NCI-H2227 (cell line): Measurements from ENCODE around the gene SLA2.
"Not testable (repeated sequence)": the region's sequence is repeated elsewhere in the genome, so short reads cannot be mapped to it uniquely, and the experiment has no call there.

Experiments used
- DNase-seq: peaks from one replicate; lab custom pipeline; 2025; ENCODE audit not compliant: unreplicated experiment; lab: John Stamatoyannopoulos, UW

The SLA2 gene

DNA sequence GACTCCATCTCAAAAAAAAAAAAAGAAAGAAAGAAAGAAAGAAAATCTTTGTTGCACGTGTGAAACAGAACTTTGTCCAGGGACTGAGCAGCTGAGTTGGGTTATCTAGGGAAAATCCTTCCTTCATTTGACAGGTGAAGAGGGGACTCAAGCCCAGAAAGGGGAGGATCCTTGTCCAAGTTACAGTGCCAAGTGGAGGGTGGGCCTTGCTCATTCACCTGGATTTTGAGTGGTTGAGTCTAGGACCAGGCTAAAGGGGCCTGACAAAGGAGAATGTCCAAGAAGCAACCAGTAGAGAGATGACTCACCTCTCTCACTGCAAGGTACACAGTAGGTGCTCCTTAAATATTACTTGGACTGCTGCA, 69.9 kb downstream of the SLA2 start:
- DNase-seq, result no peak

GRCh38 chr20:36574366-36575135, 71.4 kb downstream of the SLA2 start:
- DNase-seq, result peak; percentile 30

GRCh38 chr20:36573798-36574365, 72.1 kb downstream of the SLA2 start:
- no peak for DNase-seq

DNA sequence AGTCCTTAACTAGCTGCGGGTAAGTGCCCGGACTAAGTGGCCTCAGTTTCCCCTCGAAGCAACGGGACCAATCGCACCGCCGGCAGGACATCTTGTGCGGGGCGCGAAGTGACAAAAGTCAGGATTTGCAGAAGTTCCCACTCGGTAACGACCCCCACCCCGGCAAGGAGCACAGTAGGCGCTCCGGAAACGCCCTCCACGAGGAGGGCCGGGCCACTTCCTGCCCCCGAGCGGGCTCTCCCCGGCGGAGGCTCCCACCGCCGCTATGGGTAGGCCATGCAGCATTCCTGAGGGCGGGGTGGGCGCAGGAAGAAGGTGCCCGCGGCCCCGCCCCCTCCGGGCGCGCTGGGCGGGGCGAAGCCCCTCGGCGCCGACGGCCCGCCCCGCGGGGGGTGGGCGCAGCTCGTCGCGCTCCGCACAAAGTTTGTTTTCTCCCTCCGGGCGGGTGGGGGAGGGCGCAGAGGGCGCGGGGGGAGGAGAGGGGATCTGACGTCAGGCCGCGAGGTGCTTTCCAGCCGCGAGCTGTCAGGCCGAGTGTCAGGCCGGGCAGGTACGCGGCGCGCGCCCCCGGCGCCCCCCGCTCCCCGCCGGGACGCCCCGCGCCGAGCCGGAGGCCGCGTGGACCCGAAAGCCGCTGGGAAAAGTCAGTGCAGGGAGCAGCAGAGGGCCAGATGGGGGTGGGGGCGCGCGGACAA, 72.7 kb downstream of the SLA2 start, which contains the start of gene TGIF2:
TSS of gene TGIF2 (plus strand) at position 495 of the 695 bp plus-strand sequence. CDS start 5,178 bp downstream, outside the sequence.
- peak; percentile 70 for DNase-seq

DNA sequence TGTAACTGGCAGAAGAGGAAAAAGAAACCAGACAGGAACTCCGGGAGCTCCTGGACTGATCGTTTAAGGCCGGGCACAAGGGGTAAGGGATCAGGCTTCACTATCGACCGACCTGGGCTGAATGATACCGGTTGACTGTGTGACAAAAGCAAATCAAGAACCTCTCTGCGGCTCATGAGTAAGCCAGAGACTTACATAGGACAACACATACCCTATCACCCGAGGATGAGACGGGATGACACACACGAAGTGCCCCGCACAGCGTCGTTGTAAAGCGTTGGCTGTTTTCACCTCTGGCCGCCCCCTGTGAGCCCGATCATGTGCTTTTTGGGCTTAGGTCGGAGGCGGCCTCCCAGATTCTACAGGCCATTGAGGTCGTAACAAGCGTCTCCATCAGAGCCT, 73.3 kb downstream of the SLA2 start:
- no peak for DNase-seq

DNA sequence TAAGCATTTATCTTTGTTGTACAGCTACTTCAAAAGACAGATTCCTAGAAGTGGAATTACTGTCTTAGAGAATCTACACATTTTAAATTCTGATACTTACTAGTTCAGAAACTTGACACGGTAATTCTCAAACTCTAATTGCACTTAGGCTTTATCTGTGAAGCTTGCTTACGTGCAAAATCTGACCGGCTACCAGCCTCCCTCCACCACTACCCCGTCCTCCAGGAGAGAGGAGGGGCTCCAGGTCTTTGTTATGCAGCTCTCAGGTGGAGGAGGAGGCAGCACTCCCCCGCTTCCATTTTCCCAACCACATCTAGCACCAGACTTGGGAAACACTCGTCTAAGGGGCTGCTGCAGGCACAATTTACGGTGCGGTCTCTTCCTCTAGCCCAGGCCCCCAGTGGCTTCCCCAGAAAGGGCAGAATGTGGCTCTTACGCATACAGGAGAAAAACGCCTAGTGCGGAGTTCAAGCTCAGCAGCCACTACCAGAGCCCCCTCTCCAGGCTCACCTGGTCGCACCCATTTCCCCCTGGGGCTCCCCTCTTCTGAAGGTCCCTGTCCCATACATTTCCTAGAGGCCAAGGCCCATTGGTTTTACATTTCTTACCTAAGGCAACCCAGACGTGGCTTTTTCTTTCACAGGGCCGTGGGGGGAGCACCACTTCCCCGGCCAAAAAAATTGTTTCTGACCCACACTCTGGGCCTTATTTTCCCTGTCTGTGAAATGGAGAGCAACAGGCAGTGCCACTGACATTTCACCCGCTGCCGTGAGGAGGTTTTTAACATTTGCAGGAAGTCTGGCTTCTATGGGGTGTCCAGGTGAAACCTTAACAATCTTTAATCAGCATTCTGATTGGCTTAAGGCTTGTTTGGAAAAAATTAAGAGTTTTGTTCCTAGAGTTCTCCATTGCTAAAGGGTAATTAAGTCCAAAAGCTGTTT, 74.2 kb downstream of the SLA2 start:
- DNase-seq, result peak; percentile 54

DNA sequence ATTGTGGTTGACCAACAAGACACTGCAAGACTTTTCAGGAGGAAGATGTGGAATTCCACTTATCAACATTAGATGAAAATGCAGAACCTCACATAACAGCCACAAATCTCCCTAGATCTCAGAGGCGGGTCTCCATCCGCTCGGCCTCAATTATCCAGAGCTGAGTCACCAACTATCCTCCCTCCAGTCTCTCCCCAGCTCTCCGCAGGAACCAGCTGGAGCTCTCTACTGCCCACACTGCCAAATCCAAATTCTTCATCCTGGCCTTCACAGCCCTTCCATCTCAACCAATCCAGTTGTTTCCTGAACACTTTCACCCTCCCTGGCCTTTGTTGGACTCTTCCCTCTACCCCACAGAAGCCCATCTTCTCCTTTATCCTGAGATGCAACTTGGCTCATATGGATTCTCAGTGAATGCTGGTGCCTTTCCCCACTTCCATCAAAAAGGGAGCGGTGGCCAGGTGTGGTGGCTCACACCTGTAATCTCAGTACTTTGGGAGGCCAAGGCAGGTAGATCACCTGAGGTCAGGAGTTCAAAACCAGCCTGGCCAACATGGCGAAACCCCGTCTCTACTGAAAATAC, 76.1 kb downstream of the SLA2 start:
- no peak for DNase-seq

DNA sequence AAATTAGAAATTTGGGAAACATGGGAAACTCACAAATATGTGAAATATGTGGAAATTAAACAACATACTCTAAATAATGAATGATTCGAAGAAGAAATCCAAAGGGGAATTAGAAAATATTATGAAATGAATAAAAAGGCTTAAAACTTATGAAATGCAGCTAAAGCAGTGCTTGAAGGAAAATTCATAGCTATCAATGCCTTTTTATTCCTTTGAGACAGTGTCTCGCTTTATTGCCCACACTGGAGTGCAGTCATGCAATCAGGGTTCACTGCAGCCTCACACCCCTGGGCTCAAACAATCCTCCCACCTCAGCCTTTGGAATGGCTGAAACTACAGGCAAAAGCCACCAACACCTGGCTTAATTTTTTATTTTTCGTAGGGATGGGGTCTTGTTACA, 80.5 kb downstream of the SLA2 start:
- no peak for DNase-seq

GRCh38 chr20:36564726-36565121, 81.3 kb downstream of the SLA2 start:
- not testable (repeated sequence) for DNase-seq

DNA sequence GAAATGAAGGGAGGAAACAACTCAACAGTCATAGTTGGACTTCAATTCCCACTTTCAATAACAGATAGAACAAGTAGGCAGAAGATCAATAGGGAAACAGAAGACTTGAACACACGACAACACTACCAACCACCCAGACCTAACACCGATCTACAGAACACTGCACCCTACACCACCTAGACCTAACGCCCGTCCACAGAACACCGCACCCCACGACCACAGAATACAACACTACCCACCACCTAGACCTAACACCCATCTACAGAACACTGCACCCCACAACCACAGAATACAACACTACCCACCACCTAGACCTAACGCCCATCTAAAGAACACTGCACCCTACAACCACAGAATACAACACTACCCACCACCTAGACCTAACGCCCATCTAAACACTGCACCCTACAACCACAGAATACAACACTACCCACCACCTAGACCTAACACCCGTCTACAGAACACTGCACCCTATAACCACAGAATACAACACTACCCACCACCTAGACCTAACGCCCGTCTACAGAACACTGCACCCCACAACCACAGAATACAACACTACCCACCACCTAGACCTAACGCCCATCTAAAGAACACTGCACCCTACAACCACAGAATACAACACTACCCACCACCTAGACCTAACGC, 81.8 kb downstream of the SLA2 start:
- DNase-seq, result not testable (repeated sequence)

GRCh38 chr20:36563374-36563773, 82.6 kb downstream of the SLA2 start:
- DNase-seq, result no peak

GRCh38 chr20:36562724-36563123, 83.3 kb downstream of the SLA2 start:
- peak; percentile 30 for DNase-seq
